ENCODE data around the gene APOA4. TPM values are rescaled to one million over a fixed set of nuclear protein-coding genes. Genes with fewer than 3 reads are reported as not detected.

APOA4 gene
- total and polyA plus RNA-seq, 2 experiments from 2014 or later, result not detected

GRCh38 chr11:116825854-116826750, 3.0 kb upstream of the APOA4 start:
- H3K27ac ChIP-seq (ENCODE audit: low read depth), result no peak overlapping the region
- H3K9me2 ChIP-seq (ENCODE audit: insufficient read depth), result no peaks in the 10 kb centered on the region
- no peak overlapping the region for H2AFZ ChIP-seq
- H3K79me2 ChIP-seq (replicated peaks; ENCODE audit: insufficient read depth), result no peaks in the 10 kb centered on the region
- no peak overlapping the region for H3K4me3 ChIP-seq
- H3K36me3 Mint-ChIP-seq (ENCODE audit: low read depth), result no peaks in the 10 kb centered on the region
- H3K9me3 Mint-ChIP-seq, result no peaks in the 10 kb centered on the region
- H3K4me1 ChIP-seq (ENCODE audit: insufficient read depth), result no peaks in the 10 kb centered on the region
- H4K20me1 ChIP-seq (replicated peaks; ENCODE audit: insufficient read depth), result no peaks in the 10 kb centered on the region
- H3K27me3 Mint-ChIP-seq (ENCODE audit: insufficient read depth, low read depth, poor library complexity), result no peaks in the 10 kb centered on the region
- DNase-seq (ENCODE audit: low spot score) (no peak), ATAC-seq (no peak)
- H3K27me3 ChIP-seq (ENCODE audit: insufficient read depth), result no peaks in the 10 kb centered on the region
- TF ChIP-seq, protein P1, sequence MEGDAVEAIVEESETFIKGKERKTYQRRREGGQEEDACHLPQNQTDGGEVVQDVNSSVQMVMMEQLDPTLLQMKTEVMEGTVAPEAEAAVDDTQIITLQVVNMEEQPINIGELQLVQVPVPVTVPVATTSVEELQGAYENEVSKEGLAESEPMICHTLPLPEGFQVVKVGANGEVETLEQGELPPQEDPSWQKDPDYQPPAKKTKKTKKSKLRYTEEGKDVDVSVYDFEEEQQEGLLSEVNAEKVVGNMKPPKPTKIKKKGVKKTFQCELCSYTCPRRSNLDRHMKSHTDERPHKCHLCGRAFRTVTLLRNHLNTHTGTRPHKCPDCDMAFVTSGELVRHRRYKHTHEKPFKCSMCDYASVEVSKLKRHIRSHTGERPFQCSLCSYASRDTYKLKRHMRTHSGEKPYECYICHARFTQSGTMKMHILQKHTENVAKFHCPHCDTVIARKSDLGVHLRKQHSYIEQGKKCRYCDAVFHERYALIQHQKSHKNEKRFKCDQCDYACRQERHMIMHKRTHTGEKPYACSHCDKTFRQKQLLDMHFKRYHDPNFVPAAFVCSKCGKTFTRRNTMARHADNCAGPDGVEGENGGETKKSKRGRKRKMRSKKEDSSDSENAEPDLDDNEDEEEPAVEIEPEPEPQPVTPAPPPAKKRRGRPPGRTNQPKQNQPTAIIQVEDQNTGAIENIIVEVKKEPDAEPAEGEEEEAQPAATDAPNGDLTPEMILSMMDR (conservative IDR thresholded peaks at IDR 0.05; ENCODE audit: low read depth in 2 of 2), result no peak
- H3K4me3 Mint-ChIP-seq, result no peak overlapping the region
- no peak overlapping the region for H3K4me2 ChIP-seq
- H3F3A ChIP-seq (replicated peaks; ENCODE audit: low read depth), result no peaks in the 10 kb centered on the region
- H3K27ac Mint-ChIP-seq, result no peak overlapping the region
- H3K36me3 ChIP-seq (ENCODE audit: insufficient read depth), result no peaks in the 10 kb centered on the region
- peaks cover 5% of the 10 kb centered on the region for H3K4me1 Mint-ChIP-seq

- no peak overlapping the region for H3K4me3 ChIP-seq
- no peak overlapping the region for H3K4me2 ChIP-seq
- Mint-ChIP-seq H3K27me3 (ENCODE audit: insufficient read depth, low read depth, poor library complexity) (no peaks in the 10 kb centered on the region), H3K36me3 (ENCODE audit: low read depth) (no peaks in the 10 kb centered on the region), H3K4me3 (no peak overlapping the region), H3K9me3 (no peaks in the 10 kb centered on the region), H3K27ac (no peak overlapping the region), H3K4me1 (peaks cover 5% of the 10 kb centered on the region; the same call in 2 of the 3 replicates)
- no peaks in the 10 kb centered on the region for H4K20me1 ChIP-seq (replicated peaks; ENCODE audit: insufficient read depth)
- no peaks in the 10 kb centered on the region for H3K27me3 ChIP-seq (ENCODE audit: insufficient read depth)
- no peak overlapping the region for H3K27ac ChIP-seq (ENCODE audit: low read depth)
- H3K9me2 ChIP-seq (ENCODE audit: insufficient read depth), result no peaks in the 10 kb centered on the region
- no peaks in the 10 kb centered on the region for H3K4me1 ChIP-seq (ENCODE audit: insufficient read depth)
- no peaks in the 10 kb centered on the region for H3F3A ChIP-seq (replicated peaks; ENCODE audit: low read depth)
- no peaks in the 10 kb centered on the region for H3K36me3 ChIP-seq (ENCODE audit: insufficient read depth)
- no peak for TF ChIP-seq STAT1 (IDR thresholded peaks at IDR 0.05; ENCODE audit: unreplicated experiment)
- no peak for TF ChIP-seq JUNB (IDR thresholded peaks at IDR 0.05; ENCODE audit: unreplicated experiment)
- no peak for TF ChIP-seq ZNF331 (CRISPR knock-in tag; IDR thresholded peaks at IDR 0.05; ENCODE audit: low read depth)
- TF ChIP-seq, protein P2, sequence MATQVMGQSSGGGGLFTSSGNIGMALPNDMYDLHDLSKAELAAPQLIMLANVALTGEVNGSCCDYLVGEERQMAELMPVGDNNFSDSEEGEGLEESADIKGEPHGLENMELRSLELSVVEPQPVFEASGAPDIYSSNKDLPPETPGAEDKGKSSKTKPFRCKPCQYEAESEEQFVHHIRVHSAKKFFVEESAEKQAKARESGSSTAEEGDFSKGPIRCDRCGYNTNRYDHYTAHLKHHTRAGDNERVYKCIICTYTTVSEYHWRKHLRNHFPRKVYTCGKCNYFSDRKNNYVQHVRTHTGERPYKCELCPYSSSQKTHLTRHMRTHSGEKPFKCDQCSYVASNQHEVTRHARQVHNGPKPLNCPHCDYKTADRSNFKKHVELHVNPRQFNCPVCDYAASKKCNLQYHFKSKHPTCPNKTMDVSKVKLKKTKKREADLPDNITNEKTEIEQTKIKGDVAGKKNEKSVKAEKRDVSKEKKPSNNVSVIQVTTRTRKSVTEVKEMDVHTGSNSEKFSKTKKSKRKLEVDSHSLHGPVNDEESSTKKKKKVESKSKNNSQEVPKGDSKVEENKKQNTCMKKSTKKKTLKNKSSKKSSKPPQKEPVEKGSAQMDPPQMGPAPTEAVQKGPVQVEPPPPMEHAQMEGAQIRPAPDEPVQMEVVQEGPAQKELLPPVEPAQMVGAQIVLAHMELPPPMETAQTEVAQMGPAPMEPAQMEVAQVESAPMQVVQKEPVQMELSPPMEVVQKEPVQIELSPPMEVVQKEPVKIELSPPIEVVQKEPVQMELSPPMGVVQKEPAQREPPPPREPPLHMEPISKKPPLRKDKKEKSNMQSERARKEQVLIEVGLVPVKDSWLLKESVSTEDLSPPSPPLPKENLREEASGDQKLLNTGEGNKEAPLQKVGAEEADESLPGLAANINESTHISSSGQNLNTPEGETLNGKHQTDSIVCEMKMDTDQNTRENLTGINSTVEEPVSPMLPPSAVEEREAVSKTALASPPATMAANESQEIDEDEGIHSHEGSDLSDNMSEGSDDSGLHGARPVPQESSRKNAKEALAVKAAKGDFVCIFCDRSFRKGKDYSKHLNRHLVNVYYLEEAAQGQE (IDR thresholded peaks at IDR 0.05; ENCODE audit: unreplicated experiment), result no peak
- TF ChIP-seq, protein P1 (conservative IDR thresholded peaks at IDR 0.05; ENCODE audit: low read depth in 2 of 2), result no peak
- no peak for TF ChIP-seq POLR2AphosphoS5 (IDR thresholded peaks at IDR 0.05; ENCODE audit: low read depth)
- TF ChIP-seq CREB1 (CRISPR knock-in tag; IDR thresholded peaks at IDR 0.05; ENCODE audit: low read depth), result no peak
- TF ChIP-seq ZNF114 (CRISPR knock-in tag; IDR thresholded peaks at IDR 0.05), result no peak
- no peak for TF ChIP-seq EZH2 (IDR thresholded peaks at IDR 0.05; ENCODE audit: low read depth, unreplicated experiment)
- H3K79me2 ChIP-seq (replicated peaks; ENCODE audit: insufficient read depth), result no peaks in the 10 kb centered on the region
- no peak for DNase-seq (ENCODE audit: low spot score)
- no peak overlapping the region for H2AFZ ChIP-seq
- no peak for ATAC-seq
Measured at GRCh38 chr11:116825434-116825833, 2.3 kb upstream of the APOA4 start.
